Fibroblast of lung (primary cell): Measurements from ENCODE around the gene PCAT6. TPM values are rescaled to one million over a fixed set of nuclear protein-coding genes. Genes with fewer than 3 reads are reported as not detected.

Source experiments
- DNase-seq, 2 donors: peaks; one replicate each; pipeline versions ENCODE4 v3.0.0 to v3.0.0-alpha.2; 2010; ENCODE audit warnings: low read depth in 2 of 2
- H2AFZ ChIP-seq: 2 replicates; pipeline ENCODE4 v1.5.1; 2012; ENCODE audit warnings: low read length, control low read depth, inconsistent platforms
- H3K27ac ChIP-seq: 2 replicates; pipeline ENCODE4 v1.5.1; 2011; ENCODE audit warnings: low read length, control low read depth; ENCODE audit not compliant: insufficient read depth
- H3K27me3 ChIP-seq: 2 replicates; pipeline ENCODE4 v1.5.1; 2011; ENCODE audit warnings: mild to moderate bottlenecking, low read length; ENCODE audit not compliant: control insufficient read depth, insufficient read depth
- H3K36me3 ChIP-seq: 2 replicates; pipeline ENCODE4 v1.5.1; 2011; ENCODE audit warnings: low read length; ENCODE audit not compliant: control insufficient read depth, insufficient read depth
- H3K4me1 ChIP-seq: 2 replicates; pipeline ENCODE4 v1.5.1; 2011; ENCODE audit warnings: low read length; ENCODE audit not compliant: control insufficient read depth, insufficient read depth; ENCODE audit errors: extremely low read depth
- H3K4me2 ChIP-seq: 2 replicates; pipeline ENCODE4 v1.5.1; 2011; ENCODE audit warnings: low read length, control low read depth; ENCODE audit not compliant: insufficient read depth; ENCODE audit errors: extremely low read depth
- H3K4me3 ChIP-seq, 4 experiments: fragments of 200-600 bp in 1 of 4; sonication (generic) in 1 of 4; replicated peaks in 1 of 4; 2 replicates each; pipeline ENCODE4 v1.5.1; 2011 to 2016; ENCODE audit warnings: low read length in 4 of 4, low read depth in 3 of 4, mild to moderate bottlenecking in 3 of 4, control low read depth in 2 of 4, inconsistent platforms in 1 of 4, mixed read lengths in 1 of 4; ENCODE audit not compliant: insufficient read depth in 1 of 4; ENCODE audit errors: control extremely low read depth in 1 of 4
- H3K79me2 ChIP-seq: 2 replicates; pipeline ENCODE4 v1.5.1; 2012; ENCODE audit warnings: mild to moderate bottlenecking, low read length, inconsistent platforms; ENCODE audit not compliant: control insufficient read depth, insufficient read depth
- H3K9ac ChIP-seq: 2 replicates; pipeline ENCODE4 v1.5.1; 2011; ENCODE audit warnings: mild to moderate bottlenecking, low read length, control low read depth; ENCODE audit not compliant: insufficient read depth
- H3K9me3 ChIP-seq: 2 replicates; pipeline ENCODE4 v1.5.1; 2012; ENCODE audit warnings: low read depth, low read length; ENCODE audit not compliant: control insufficient read depth, insufficient read depth
- H4K20me1 ChIP-seq: 2 replicates; pipeline ENCODE4 v1.5.1; 2011; ENCODE audit warnings: low read length; ENCODE audit not compliant: control insufficient read depth, insufficient read depth; ENCODE audit errors: extremely low read depth
- CTCF ChIP-seq, 2 donors: IDR thresholded peaks in 1 of 2; conservative IDR thresholded peaks in 1 of 2; 1 replicate in 1 of 2; 2 replicates in 1 of 2; pipeline ENCODE4 v1.5.1; 2011 to 2012; ENCODE audit warnings: low read length in 2 of 2, control low read depth in 1 of 2, inconsistent platforms in 1 of 2, low read depth in 1 of 2, mild to moderate bottlenecking in 1 of 2
- EZH2 ChIP-seq: IDR thresholded peaks from 2 replicates; pipeline ENCODE4 v1.5.1; 2012; ENCODE audit warnings: low read length, control low read depth, mild to moderate bottlenecking; ENCODE audit errors: missing control alignments
- polyA plus RNA-seq, 2 donors: library from polyadenylated mRNA; depleted of rRNA in 1 of 2; stranded (reverse) in 1 of 2; unstranded in 1 of 2; fragments of >200 nt; gene quantifications; 2 replicates each; pipeline ENCODE4 v1.2.1, GENCODE V29; 2011 to 2012; ENCODE audit warnings: missing spikeins in 1 of 2
- total RNA-seq: library from RNA; depleted of rRNA; stranded (reverse); fragments of >200 nt; gene quantifications from 2 replicates; pipeline ENCODE4 v1.2.1, GENCODE V29; 2014

The PCAT6 gene
- total and polyA plus RNA-seq, 2 donors (not counting 1 experiment from before 2014, with no cell fraction given): 0.50 to 1.1 TPM

GRCh38 chr1:202800742-202801141 lies 10.0 kb upstream of the PCAT6 start:
- H3K36me3 ChIP-seq: no peaks in the 10 kb centered on the region
- no peak overlapping the region for H3K27ac ChIP-seq
- H3K4me3 ChIP-seq: no peak overlapping the region
- no peaks in the 10 kb centered on the region for H3K27me3 ChIP-seq
- H3K9ac ChIP-seq: no peak overlapping the region
- H3K4me2 ChIP-seq: no peak overlapping the region
- no peaks in the 10 kb centered on the region for H3K9me3 ChIP-seq
- H3K79me2 ChIP-seq: peaks cover 89% of the 10 kb centered on the region
- no peak for DNase-seq
- no peaks in the 10 kb centered on the region for H4K20me1 ChIP-seq
- no peak for TF ChIP-seq CTCF (conservative IDR thresholded peaks at IDR 0.05 in 1 of 2, IDR thresholded peaks at IDR 0.05 in 1 of 2; ENCODE audit: low read depth in 1 of 2, low read length in 2 of 2)
- TF ChIP-seq EZH2: no peak
- peaks cover 3% of the 10 kb centered on the region for H3K4me1 ChIP-seq
- no peak overlapping the region for H2AFZ ChIP-seq

- Histone ChIP-seq H2AFZ (no peak overlapping the region), H3K9ac (no peak overlapping the region), H3K9me3 (no peaks in the 10 kb centered on the region), H3K79me2 (peaks cover 90% of the 10 kb centered on the region), H3K4me1 (peaks cover 7% of the 10 kb centered on the region), H3K27me3 (no peaks in the 10 kb centered on the region), H4K20me1 (no peaks in the 10 kb centered on the region), H3K27ac (no peak overlapping the region), H3K4me3 (no peak overlapping the region), H3K4me2 (no peak overlapping the region), H3K36me3 (no peaks in the 10 kb centered on the region)
- TF ChIP-seq EZH2: no peak
- no peak for TF ChIP-seq CTCF (conservative IDR thresholded peaks at IDR 0.05 in 1 of 2, IDR thresholded peaks at IDR 0.05 in 1 of 2; ENCODE audit: low read depth in 1 of 2, low read length in 2 of 2)
- DNase-seq: no peak
Measured at GRCh38 chr1:202801175-202801574, 9.6 kb upstream of the PCAT6 start.

GRCh38 chr1:202802034-202802433 lies 8.7 kb upstream of the PCAT6 start:
- Histone ChIP-seq H3K4me1 (peaks cover 7% of the 10 kb centered on the region), H4K20me1 (no peaks in the 10 kb centered on the region), H3K27ac (no peak overlapping the region)

More at GRCh38 chr1:202802034-202802433, 8.7 kb upstream of the PCAT6 start:
- H3K36me3 ChIP-seq: no peaks in the 10 kb centered on the region
- H3K9ac ChIP-seq: no peak overlapping the region
- TF ChIP-seq CTCF (conservative IDR thresholded peaks at IDR 0.05 in 1 of 2, IDR thresholded peaks at IDR 0.05 in 1 of 2; ENCODE audit: low read depth in 1 of 2, low read length in 2 of 2) (no peak), EZH2 (no peak)
- H3K4me3 ChIP-seq: no peak overlapping the region
- H3K27me3 ChIP-seq: no peaks in the 10 kb centered on the region
- H3K79me2 ChIP-seq: peaks cover 90% of the 10 kb centered on the region
- no peaks in the 10 kb centered on the region for H3K9me3 ChIP-seq
- no peak for DNase-seq
- no peak overlapping the region for H3K4me2 ChIP-seq
- no peak overlapping the region for H2AFZ ChIP-seq
